ENCODE results near the gene TFG.

TFG gene

GRCh38 chr3:100717637-100718487, 8.6 kb downstream of the TFG start:
- ATAC-seq (ENCODE audit: low read depth) (no peak), DNase-seq (ENCODE audit: low spot score in 2 of 2) (no peak)
- Mint-ChIP-seq H3K4me1 (peaks cover 24% of the 10 kb centered on the region), H3K27me3 (no peaks in the 10 kb centered on the region), H3K36me3 (peaks cover 43% of the 10 kb centered on the region), H3K9me3 (peaks cover 2% of the 10 kb centered on the region), H3K4me3 (no peak overlapping the region), H3K27ac (no peak overlapping the region)

DNA sequence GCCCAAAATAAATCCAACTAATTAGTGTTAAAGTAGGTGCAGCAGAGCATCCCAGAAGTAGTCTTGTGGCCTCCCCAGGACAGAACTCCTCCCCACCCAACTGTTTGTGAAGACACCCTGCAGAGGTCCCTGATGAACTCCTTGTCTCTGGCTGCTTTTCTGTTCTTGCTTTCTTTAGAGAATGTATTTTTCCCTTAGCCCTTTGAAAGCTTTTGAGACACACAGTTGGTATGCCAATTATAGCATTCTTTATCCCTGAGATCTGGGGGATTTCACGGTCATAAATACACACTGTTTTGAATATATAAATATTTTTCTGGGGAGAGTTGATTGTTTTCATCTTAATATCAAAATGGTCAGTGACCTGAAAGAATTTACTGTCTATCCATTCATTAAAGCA, 9.8 kb downstream of the TFG start:
- Mint-ChIP-seq H3K9me3 (peaks cover 2% of the 10 kb centered on the region), H3K27ac (no peak overlapping the region), H3K4me1 (peaks cover 19% of the 10 kb centered on the region), H3K4me3 (no peak overlapping the region), H3K36me3 (peaks cover 40% of the 10 kb centered on the region), H3K27me3 (no peaks in the 10 kb centered on the region)
- DNase-seq (ENCODE audit: low spot score in 2 of 2) (no peak), ATAC-seq (ENCODE audit: low read depth) (no peak)

DNA sequence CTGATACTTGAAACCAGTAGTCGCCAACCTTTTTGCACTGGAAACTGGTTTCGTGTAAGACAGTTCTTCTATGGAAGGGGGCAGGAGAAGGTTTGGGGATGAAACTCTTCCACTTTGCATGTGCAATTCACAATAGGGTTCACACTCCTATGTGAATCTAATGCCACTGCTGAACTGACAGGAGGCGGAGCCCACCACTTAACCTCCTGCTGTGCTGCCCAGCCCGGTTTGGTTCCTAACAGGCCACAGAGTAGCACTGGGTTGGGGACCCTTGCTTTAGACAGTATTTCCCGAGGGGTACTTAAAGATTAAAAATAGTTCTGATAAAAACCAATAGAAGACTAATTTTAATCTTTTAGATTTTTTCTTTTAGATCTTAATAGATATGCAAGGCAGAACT, 11.1 kb downstream of the TFG start:
- ATAC-seq (ENCODE audit: low read depth): no peak
- Mint-ChIP-seq H3K36me3 (peaks cover 35% of the 10 kb centered on the region), H3K4me1 (peaks cover 13% of the 10 kb centered on the region), H3K27ac (no peak overlapping the region), H3K27me3 (no peaks in the 10 kb centered on the region), H3K9me3 (peaks cover 2% of the 10 kb centered on the region), H3K4me3 (no peak overlapping the region)
- DNase-seq (ENCODE audit: low spot score in 2 of 2): no peak

GRCh38 chr3:100725935-100726513, 16.7 kb downstream of the TFG start:
- peaks cover 31% of the 10 kb centered on the region for H3K36me3 Mint-ChIP-seq
- peaks cover 3% of the 10 kb centered on the region for H3K4me1 Mint-ChIP-seq
- no peak overlapping the region for H3K4me3 Mint-ChIP-seq
- no peaks in the 10 kb centered on the region for H3K9me3 Mint-ChIP-seq
- no peak for DNase-seq (ENCODE audit: low spot score in 2 of 2)
- ATAC-seq (ENCODE audit: low read depth): no peak
- H3K27me3 Mint-ChIP-seq: no peaks in the 10 kb centered on the region
- no peak overlapping the region for H3K27ac Mint-ChIP-seq

DNA sequence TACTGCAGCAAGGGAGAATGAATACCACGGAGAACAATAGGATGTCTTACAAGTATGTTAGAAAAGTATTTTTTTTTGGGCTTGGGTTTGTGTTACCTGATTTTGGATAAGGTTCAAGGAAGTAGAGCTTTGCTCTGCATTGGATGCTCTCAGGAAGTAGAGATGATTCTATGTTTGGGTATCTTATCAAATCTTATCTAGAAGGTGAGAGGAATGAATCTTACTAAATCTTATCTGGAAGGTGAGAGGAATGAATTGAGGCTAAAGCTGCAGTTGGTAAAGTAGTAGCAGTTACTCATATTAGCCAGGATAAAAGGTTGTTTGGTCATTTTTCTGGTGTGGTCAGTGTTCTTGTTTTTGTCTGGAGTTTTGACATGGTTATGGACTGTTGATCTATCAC, 17.4 kb downstream of the TFG start:
- no peak for ATAC-seq (ENCODE audit: low read depth)
- peak overlapping the region; percentile 8 for H3K27ac Mint-ChIP-seq
- H3K27me3 Mint-ChIP-seq: no peaks in the 10 kb centered on the region
- no peaks in the 10 kb centered on the region for H3K9me3 Mint-ChIP-seq
- H3K4me1 Mint-ChIP-seq: peaks cover 3% of the 10 kb centered on the region
- peaks cover 28% of the 10 kb centered on the region for H3K36me3 Mint-ChIP-seq
- no peak for DNase-seq (ENCODE audit: low spot score in 2 of 2)
- no peak overlapping the region for H3K4me3 Mint-ChIP-seq

DNA sequence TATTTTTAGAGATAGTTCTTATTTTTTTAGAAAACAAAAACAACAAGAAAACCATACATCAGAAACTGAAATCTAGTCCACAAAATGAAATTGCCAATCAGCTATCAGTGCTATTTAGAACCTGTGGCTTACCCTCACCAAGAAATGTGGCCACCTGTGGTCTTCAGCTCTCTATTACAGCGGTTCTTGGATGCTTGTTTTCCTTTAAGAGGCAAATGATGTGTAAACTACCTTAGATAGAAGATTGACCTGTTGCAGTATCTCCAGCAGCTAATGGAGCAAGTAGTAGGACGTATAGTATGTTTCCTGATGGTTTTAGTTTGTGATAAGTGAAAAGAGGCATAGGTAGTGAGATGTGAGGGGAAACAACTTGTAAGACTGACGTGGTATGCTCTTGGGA, 21.2 kb downstream of the TFG start:
- H3K27me3 Mint-ChIP-seq: no peaks in the 10 kb centered on the region
- no peak overlapping the region for H3K4me3 Mint-ChIP-seq
- peak overlapping the region; percentile 8 for H3K27ac Mint-ChIP-seq
- ATAC-seq (ENCODE audit: low read depth) (no peak), DNase-seq (ENCODE audit: low spot score in 2 of 2) (no peak)
- peaks cover 3% of the 10 kb centered on the region for H3K4me1 Mint-ChIP-seq
- H3K9me3 Mint-ChIP-seq: no peaks in the 10 kb centered on the region
- peaks cover 34% of the 10 kb centered on the region for H3K36me3 Mint-ChIP-seq

DNA sequence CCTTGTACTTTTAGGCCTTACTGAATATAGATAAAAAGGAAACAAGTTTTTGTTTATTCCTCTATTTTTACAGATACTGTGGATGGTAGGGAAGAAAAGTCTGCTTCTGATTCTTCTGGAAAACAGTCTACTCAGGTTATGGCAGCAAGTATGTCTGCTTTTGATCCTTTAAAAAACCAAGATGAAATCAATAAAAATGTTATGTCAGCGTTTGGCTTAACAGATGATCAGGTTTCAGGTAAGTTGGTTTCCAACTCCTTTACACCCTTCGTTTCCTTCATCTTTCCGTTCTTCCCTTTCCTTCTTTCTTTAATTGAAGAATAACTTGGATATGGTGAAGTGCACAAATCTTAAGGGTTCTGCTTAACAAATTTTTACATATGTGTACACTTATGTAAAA, 23.1 kb downstream of the TFG start:
- no peaks in the 10 kb centered on the region for H3K9me3 Mint-ChIP-seq
- peaks cover 3% of the 10 kb centered on the region for H3K4me1 Mint-ChIP-seq
- DNase-seq (ENCODE audit: low spot score in 2 of 2) (no peak), ATAC-seq (ENCODE audit: low read depth) (no peak)
- H3K36me3 Mint-ChIP-seq: peaks cover 38% of the 10 kb centered on the region
- H3K4me3 Mint-ChIP-seq: no peak overlapping the region
- no peak overlapping the region for H3K27ac Mint-ChIP-seq
- H3K27me3 Mint-ChIP-seq: no peaks in the 10 kb centered on the region

- no peak overlapping the region for H3K4me3 Mint-ChIP-seq
- no peak overlapping the region for H3K27ac Mint-ChIP-seq
- H3K4me1 Mint-ChIP-seq: no peaks in the 10 kb centered on the region
- H3K9me3 Mint-ChIP-seq: no peaks in the 10 kb centered on the region
- H3K27me3 Mint-ChIP-seq: no peaks in the 10 kb centered on the region
- DNase-seq (ENCODE audit: low spot score in 2 of 2): no peak
- peaks cover 36% of the 10 kb centered on the region for H3K36me3 Mint-ChIP-seq
- no peak for ATAC-seq (ENCODE audit: low read depth)
These were observed 28.0 kb downstream of the TFG start for GRCh38 chr3:100737334-100737733.

DNA sequence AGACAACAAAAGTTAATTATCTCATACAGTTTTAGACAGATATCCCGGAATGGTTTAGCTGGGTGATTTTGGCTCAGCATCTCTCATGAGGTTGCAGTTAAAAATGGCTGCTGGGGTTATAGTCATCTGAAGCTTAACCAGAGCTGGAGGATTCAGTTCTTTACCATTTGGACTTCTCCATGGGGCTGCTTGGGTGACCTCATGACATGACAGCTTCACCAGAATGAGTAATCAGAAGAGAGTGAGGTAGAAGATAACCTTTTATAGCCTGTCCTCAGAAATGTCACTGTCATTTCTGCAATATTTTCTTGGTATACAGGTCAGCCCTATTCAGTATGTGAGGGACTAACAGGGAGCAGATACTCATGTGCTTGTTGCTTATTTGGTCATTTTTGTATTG, 30.9 kb downstream of the TFG start:
- no peak for DNase-seq (ENCODE audit: low spot score in 2 of 2)
- no peaks in the 10 kb centered on the region for H3K9me3 Mint-ChIP-seq
- H3K27ac Mint-ChIP-seq: no peak overlapping the region
- H3K36me3 Mint-ChIP-seq: peaks cover 28% of the 10 kb centered on the region
- ATAC-seq (ENCODE audit: low read depth): no peak
- no peak overlapping the region for H3K4me3 Mint-ChIP-seq
- no peaks in the 10 kb centered on the region for H3K4me1 Mint-ChIP-seq
- H3K27me3 Mint-ChIP-seq: no peaks in the 10 kb centered on the region

DNA sequence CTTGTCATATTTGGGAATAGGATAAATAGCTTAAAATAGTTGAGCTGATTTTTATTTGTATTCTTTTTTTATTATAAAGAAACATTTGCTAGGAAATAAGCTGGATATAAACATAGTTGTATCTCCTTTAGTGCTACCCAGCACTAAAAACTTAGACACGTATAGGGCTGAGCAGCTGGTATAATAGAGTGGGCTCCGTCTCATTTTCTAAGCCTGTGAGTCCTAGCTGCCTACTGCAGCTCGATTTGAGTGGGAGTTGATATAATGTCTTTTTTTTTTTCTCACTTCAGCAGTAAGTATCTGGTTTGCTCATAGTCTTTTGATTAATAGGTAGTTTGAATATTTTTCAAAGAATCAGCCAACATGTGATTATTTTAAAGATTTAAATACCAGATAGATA, 34.2 kb downstream of the TFG start:
- Mint-ChIP-seq H3K36me3 (peaks cover 20% of the 10 kb centered on the region), H3K27me3 (no peaks in the 10 kb centered on the region), H3K27ac (no peak overlapping the region), H3K4me3 (no peak overlapping the region), H3K9me3 (no peaks in the 10 kb centered on the region), H3K4me1 (no peaks in the 10 kb centered on the region)
- ATAC-seq (ENCODE audit: low read depth) (no peak), DNase-seq (ENCODE audit: low spot score in 2 of 2) (no peak)

GRCh38 chr3:100744671-100745070, 35.4 kb downstream of the TFG start:
- DNase-seq (ENCODE audit: low spot score in 2 of 2) (no peak), ATAC-seq (ENCODE audit: low read depth) (no peak)
- H3K4me3 Mint-ChIP-seq: no peak overlapping the region
- peaks cover 21% of the 10 kb centered on the region for H3K36me3 Mint-ChIP-seq
- no peaks in the 10 kb centered on the region for H3K9me3 Mint-ChIP-seq
- H3K27me3 Mint-ChIP-seq: no peaks in the 10 kb centered on the region
- no peak overlapping the region for H3K27ac Mint-ChIP-seq
- no peaks in the 10 kb centered on the region for H3K4me1 Mint-ChIP-seq

- DNase-seq (ENCODE audit: low spot score in 2 of 2) (no peak), ATAC-seq (ENCODE audit: low read depth) (no peak)
- Mint-ChIP-seq H3K27me3 (no peaks in the 10 kb centered on the region), H3K4me3 (no peak overlapping the region), H3K27ac (no peak overlapping the region), H3K36me3 (peaks cover 22% of the 10 kb centered on the region), H3K9me3 (no peaks in the 10 kb centered on the region), H3K4me1 (no peaks in the 10 kb centered on the region)
These were observed 36.3 kb downstream of the TFG start for GRCh38 chr3:100745617-100746016.

- no peak for ATAC-seq (ENCODE audit: low read depth)
- peaks cover 22% of the 10 kb centered on the region for H3K36me3 Mint-ChIP-seq
- H3K27ac Mint-ChIP-seq: no peak overlapping the region
- no peaks in the 10 kb centered on the region for H3K4me1 Mint-ChIP-seq
- no peaks in the 10 kb centered on the region for H3K27me3 Mint-ChIP-seq
- H3K9me3 Mint-ChIP-seq: no peaks in the 10 kb centered on the region
- no peak for DNase-seq (ENCODE audit: low spot score in 2 of 2)
- no peak overlapping the region for H3K4me3 Mint-ChIP-seq
These were observed 36.8 kb downstream of the TFG start for GRCh38 chr3:100746092-100746491.

DNA sequence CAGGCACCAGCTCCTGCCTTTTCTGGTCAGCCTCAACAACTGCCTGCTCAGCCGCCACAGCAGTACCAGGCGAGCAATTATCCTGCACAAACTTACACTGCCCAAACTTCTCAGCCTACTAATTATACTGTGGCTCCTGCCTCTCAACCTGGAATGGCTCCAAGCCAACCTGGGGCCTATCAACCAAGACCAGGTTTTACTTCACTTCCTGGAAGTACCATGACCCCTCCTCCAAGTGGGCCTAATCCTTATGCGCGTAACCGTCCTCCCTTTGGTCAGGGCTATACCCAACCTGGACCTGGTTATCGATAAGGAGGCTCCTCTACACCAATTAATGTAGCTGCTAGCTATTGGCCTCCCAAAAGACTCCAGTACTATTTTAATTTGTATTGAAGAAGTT, 38.9 kb downstream of the TFG start:
- Mint-ChIP-seq H3K9me3 (no peaks in the 10 kb centered on the region), H3K27me3 (no peaks in the 10 kb centered on the region), H3K4me3 (no peak overlapping the region), H3K4me1 (no peaks in the 10 kb centered on the region), H3K27ac (no peak overlapping the region), H3K36me3 (peaks cover 24% of the 10 kb centered on the region)
- ATAC-seq (ENCODE audit: low read depth): no peak
- DNase-seq (ENCODE audit: low spot score in 2 of 2): no peak

DNA sequence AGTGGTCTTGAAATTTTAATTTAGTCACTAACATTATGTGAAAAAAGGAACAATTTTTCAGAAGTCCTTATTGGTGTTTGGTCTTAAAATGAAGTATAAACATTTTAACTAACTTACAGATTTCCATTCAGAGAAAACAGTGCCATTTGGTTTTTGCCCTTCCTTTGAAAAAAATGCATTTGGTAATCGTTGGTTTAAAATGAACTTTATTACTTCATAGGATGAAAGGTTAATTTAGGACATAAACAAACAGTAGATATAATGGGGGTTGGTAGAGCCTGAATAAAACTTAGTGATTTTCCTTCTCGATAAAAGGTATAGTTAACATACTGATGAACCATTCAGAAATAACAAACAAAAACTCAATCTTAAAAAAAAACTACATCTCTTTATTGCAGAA, 39.7 kb downstream of the TFG start:
- Mint-ChIP-seq H3K27ac (no peak overlapping the region), H3K36me3 (peaks cover 24% of the 10 kb centered on the region)
- no peak for ATAC-seq (ENCODE audit: low read depth)

More for the DNA sequence above, 39.7 kb downstream of the TFG start:
- H3K9me3 Mint-ChIP-seq: no peaks in the 10 kb centered on the region
- no peaks in the 10 kb centered on the region for H3K27me3 Mint-ChIP-seq
- no peaks in the 10 kb centered on the region for H3K4me1 Mint-ChIP-seq
- DNase-seq (ENCODE audit: low spot score in 2 of 2): no peak
- H3K4me3 Mint-ChIP-seq: no peak overlapping the region

All from memory B cell (primary cell).